GM23338 (cell line): Measurements from ENCODE around the gene KCTD17. TPM values are rescaled to one million over a fixed set of nuclear protein-coding genes. Genes with fewer than 3 reads are reported as not detected.

Source experiments
- ATAC-seq: fragments of 200-7000 bp; cut with Tn5 transposase; 3 replicates; pipeline ENCODE4 v1.9.1; 2020
- DNase-seq: peaks from one replicate; pipeline ENCODE4 v3.0.0-alpha.2; 2015; ENCODE audit warnings: low spot score
- H2AFZ ChIP-seq: fragments of 200-600 bp; sonication (generic); 2 replicates; pipeline ENCODE4 v1.8.0; 2016; ENCODE audit warnings: antibody characterized with exemption, mild to moderate bottlenecking, moderate library complexity
- H3F3A ChIP-seq: fragments of 200-600 bp; sonication (generic); replicated peaks from 2 replicates; pipeline ENCODE4 v1.8.0; 2017; ENCODE audit warnings: antibody characterized with exemption, mixed run types, low read depth
- H3K27ac ChIP-seq: fragments of 200-600 bp; sonication (generic); 2 replicates; pipeline ENCODE4 v1.6.1; 2016; ENCODE audit warnings: low read depth
- H3K27me3 ChIP-seq: fragments of 200-600 bp; sonication (generic); 2 replicates; pipeline ENCODE4 v1.8.0; 2016; ENCODE audit warnings: mild to moderate bottlenecking, mixed run types, moderate library complexity; ENCODE audit not compliant: insufficient read depth
- H3K36me3 ChIP-seq: fragments of 200-600 bp; sonication (generic); 2 replicates; pipeline ENCODE4 v1.8.0; 2016; ENCODE audit warnings: mild to moderate bottlenecking; ENCODE audit not compliant: insufficient read depth
- H3K4me1 ChIP-seq: fragments of 200-600 bp; sonication (generic); 2 replicates; pipeline ENCODE4 v1.8.0; 2016; ENCODE audit warnings: mild to moderate bottlenecking, moderate library complexity; ENCODE audit not compliant: insufficient read depth
- H3K4me2 ChIP-seq: fragments of 200-600 bp; sonication (generic); 2 replicates; pipeline ENCODE4 v1.7.1; 2017; ENCODE audit warnings: mixed run types
- H3K4me3 ChIP-seq: fragments of 200-600 bp; sonication (generic); 2 replicates; pipeline ENCODE4 v1.6.1; 2016; ENCODE audit warnings: mixed run types
- H3K79me2 ChIP-seq: fragments of 200-600 bp; sonication (generic); replicated peaks from 2 replicates; pipeline ENCODE4 v1.8.0; 2017; ENCODE audit warnings: mild to moderate bottlenecking; ENCODE audit not compliant: insufficient read depth
- H3K9me2 ChIP-seq: fragments of 200-600 bp; sonication (generic); 2 replicates; pipeline ENCODE4 v1.8.0; 2017; ENCODE audit not compliant: insufficient read depth
- H4K20me1 ChIP-seq: fragments of 200-600 bp; sonication (generic); replicated peaks from 2 replicates; pipeline ENCODE4 v1.8.0; 2017; ENCODE audit warnings: mild to moderate bottlenecking; ENCODE audit not compliant: insufficient read depth
- H3K27ac Mint-ChIP-seq: 2 replicates; pipeline ENCODE4 v1.8.0; 2020; ENCODE audit warnings: inconsistent platforms, mild to moderate bottlenecking, moderate library complexity, mixed read lengths
- H3K27me3 Mint-ChIP-seq: 3 replicates; pipeline ENCODE4 v1.8.0; 2022; ENCODE audit warnings: low read depth, mild to moderate bottlenecking, moderate library complexity, mixed read lengths, inconsistent platforms; ENCODE audit not compliant: insufficient read depth, poor library complexity
- H3K36me3 Mint-ChIP-seq: 3 replicates; pipeline ENCODE4 v1.8.0; 2021; ENCODE audit warnings: low read depth, mild to moderate bottlenecking, inconsistent platforms, moderate library complexity, mixed read lengths
- H3K4me1 Mint-ChIP-seq: 3 replicates; pipeline ENCODE4 v1.8.0; 2020; ENCODE audit warnings: mild to moderate bottlenecking, inconsistent platforms, mixed read lengths
- H3K4me3 Mint-ChIP-seq: 3 replicates; pipeline ENCODE4 v1.8.0; 2021; ENCODE audit warnings: moderate library complexity, mild to moderate bottlenecking, inconsistent platforms, mixed read lengths
- H3K9me3 Mint-ChIP-seq: 3 replicates; pipeline ENCODE4 v1.8.0; 2020; ENCODE audit warnings: moderate library complexity, mild to moderate bottlenecking, inconsistent platforms, mixed read lengths
- CREB1 ChIP-seq: fragments of 250-450 bp; sonication (Bioruptor Pico); IDR thresholded peaks from 2 replicates; pipeline ENCODE4 v1.5.0; 2020; ENCODE audit warnings: low read depth, mild to moderate bottlenecking, moderate library complexity
- ETS1 ChIP-seq: IDR thresholded peaks from 2 replicates; pipeline ENCODE4 v1.6.1; 2016; ENCODE audit warnings: antibody characterized with exemption
- EZH2 ChIP-seq: fragments of 200-600 bp; sonication (generic); IDR thresholded peaks from one replicate; pipeline ENCODE4 v1.8.0; 2017; ENCODE audit warnings: antibody characterized with exemption, mild to moderate bottlenecking, low read depth; ENCODE audit not compliant: unreplicated experiment
- EZH2phosphoT487 ChIP-seq: fragments of 200-600 bp; sonication (generic); IDR thresholded peaks from one replicate; pipeline ENCODE4 v1.8.1; 2018; ENCODE audit warnings: antibody characterized with exemption; ENCODE audit not compliant: unreplicated experiment
- JUNB ChIP-seq: IDR thresholded peaks from one replicate; pipeline ENCODE4 v1.6.1; 2016; ENCODE audit warnings: antibody characterized with exemption; ENCODE audit not compliant: unreplicated experiment
- NANOG ChIP-seq: IDR thresholded peaks from 2 replicates; pipeline ENCODE4 v1.6.1; 2016; ENCODE audit warnings: antibody characterized with exemption, borderline replicate concordance
- POLR2AphosphoS5 ChIP-seq: IDR thresholded peaks from 2 replicates; pipeline ENCODE4 v1.6.1; 2016; ENCODE audit warnings: antibody characterized with exemption, low read depth
- STAT1 ChIP-seq: IDR thresholded peaks from one replicate; pipeline ENCODE4 v1.6.1; 2016; ENCODE audit warnings: antibody characterized with exemption; ENCODE audit not compliant: unreplicated experiment
- ZNF114 ChIP-seq: fragments of 250-450 bp; sonication (Bioruptor Pico); IDR thresholded peaks from 2 replicates; pipeline ENCODE4 v1.5.0; 2020; ENCODE audit warnings: mild to moderate bottlenecking, moderate library complexity
- ZNF331 ChIP-seq: fragments of 250-450 bp; sonication (Bioruptor Pico); IDR thresholded peaks from 2 replicates; pipeline ENCODE4 v1.5.0; 2020; ENCODE audit warnings: low read depth, mild to moderate bottlenecking, moderate library complexity
- polyA plus RNA-seq: library from polyadenylated mRNA; unstranded; fragments of >200 nt; fragmentation: Nextera tagmentation; extraction: Ambion mirVana; gene quantifications from 2 replicates; pipeline ENCODE4 v1.2.1, GENCODE V29; 2016
- total RNA-seq: library from RNA; depleted of rRNA; stranded (reverse); fragments of >200 nt; shearing (Covaris generic); gene quantifications from 2 replicates; pipeline ENCODE4 v1.2.3, GENCODE V29; 2014
- TF ChIP-seq, protein P1 (sequence below): fragments of 250-450 bp; sonication (Bioruptor Pico); IDR thresholded peaks from 2 replicates; pipeline ENCODE4 v1.5.0; 2020; ENCODE audit warnings: mild to moderate bottlenecking, moderate library complexity
- TF ChIP-seq, protein P2 (sequence below): IDR thresholded peaks from one replicate; pipeline ENCODE4 v1.6.1; 2018; ENCODE audit warnings: antibody characterized with exemption; ENCODE audit not compliant: unreplicated experiment
- TF ChIP-seq, protein P3 (sequence below), 2 experiments: fragments of 200-600 bp in 1 of 2; sonication (generic) in 1 of 2; conservative IDR thresholded peaks; 2 replicates each; pipeline versions ENCODE4 v1.5.1 to v1.6.1; 2016 to 2017; ENCODE audit warnings: antibody characterized with exemption in 2 of 2, low read depth in 2 of 2, mild to moderate bottlenecking in 2 of 2, moderate library complexity in 1 of 2

KCTD17 gene
- total and polyA plus RNA-seq, 2 experiments from 2014 or later: 25.1 to 35.0 TPM

DNA sequence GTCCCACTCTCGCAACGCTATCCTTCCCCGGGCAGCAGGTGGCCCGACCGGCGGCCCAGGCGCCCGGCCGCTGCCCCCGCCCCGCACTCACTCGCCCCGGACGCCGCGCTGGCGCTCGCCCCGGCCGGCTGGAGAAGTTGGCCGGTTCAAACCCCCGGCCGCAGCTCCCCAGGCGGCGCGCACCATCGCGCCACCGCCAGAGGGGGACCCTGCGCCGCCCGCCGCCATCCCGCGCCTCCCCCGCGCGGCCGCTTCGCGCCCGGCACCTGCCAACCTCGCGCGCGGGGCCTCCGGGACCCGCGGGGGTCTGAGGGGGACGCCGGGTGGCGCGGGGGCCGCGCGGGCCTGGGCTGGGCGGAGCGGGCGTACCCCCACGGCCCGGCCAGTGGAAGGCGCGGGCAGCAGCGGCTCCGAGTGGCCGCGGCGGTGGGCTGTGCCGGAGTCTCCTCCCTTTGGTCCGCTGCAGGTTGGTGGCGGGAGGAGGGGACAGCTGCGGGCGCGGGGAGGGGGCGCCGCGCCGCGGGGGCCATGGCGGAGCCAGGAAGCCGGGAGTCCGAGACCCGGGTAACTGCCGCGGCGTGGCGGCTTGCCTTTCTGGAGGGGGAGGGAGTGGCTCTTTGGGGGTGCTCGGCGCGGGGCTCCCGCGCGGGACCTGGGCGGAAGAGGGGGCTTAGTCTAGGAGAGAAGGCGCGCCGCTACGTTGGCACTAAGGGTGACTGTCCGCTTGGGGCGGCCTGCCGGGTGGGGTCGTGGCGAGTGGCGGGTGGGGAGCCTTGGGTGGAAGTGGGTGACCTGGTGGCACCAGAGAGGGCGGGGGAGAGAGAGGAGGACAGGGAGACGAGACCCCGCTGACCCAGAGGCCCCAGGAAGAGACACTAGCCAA is 32.0 kb upstream of the KCTD17 start, which contains the start of the genes MPST and TST:
TSS of gene MPST (plus strand) at position 434 of the 883 bp plus-strand sequence. CDS start at position 529, 95 bp downstream.
TSS of gene TST (minus strand) at position 139 of the 883 bp plus-strand sequence. CDS start 715 bp downstream, outside the sequence.
- H3K4me2 ChIP-seq: peak within 1 kb of the TSS; percentile 88
- peak within 1 kb of the TSS; percentile 92; the same call in 1 of the 2 replicates for H3K27ac Mint-ChIP-seq
- no peaks in the 10 kb centered on the region for H3K36me3 ChIP-seq
- H3F3A ChIP-seq: no peaks in the 10 kb centered on the region
- H3K79me2 ChIP-seq: peaks cover 35% of the 10 kb centered on the region
- no peaks in the 10 kb centered on the region for H3K27me3 ChIP-seq
- H3K4me1 Mint-ChIP-seq: peaks cover 20% of the 10 kb centered on the region; the same call in 2 of the 3 replicates
- ATAC-seq (peak; percentile 63), DNase-seq (peak; percentile 79)
- H3K27me3 Mint-ChIP-seq: peaks cover 10% of the 10 kb centered on the region
- H3K36me3 Mint-ChIP-seq: peaks cover 17% of the 10 kb centered on the region
- H2AFZ ChIP-seq: peak within 1 kb of the TSS; percentile 87
- peak within 1 kb of the TSS; percentile 93 for H3K4me3 Mint-ChIP-seq
- no peaks in the 10 kb centered on the region; the same call in 1 of the 2 replicates for H4K20me1 ChIP-seq
- no peak for TF ChIP-seq EZH2
- TF ChIP-seq ZNF331 (CRISPR knock-in tag): no peak
- TF ChIP-seq, protein P1, sequence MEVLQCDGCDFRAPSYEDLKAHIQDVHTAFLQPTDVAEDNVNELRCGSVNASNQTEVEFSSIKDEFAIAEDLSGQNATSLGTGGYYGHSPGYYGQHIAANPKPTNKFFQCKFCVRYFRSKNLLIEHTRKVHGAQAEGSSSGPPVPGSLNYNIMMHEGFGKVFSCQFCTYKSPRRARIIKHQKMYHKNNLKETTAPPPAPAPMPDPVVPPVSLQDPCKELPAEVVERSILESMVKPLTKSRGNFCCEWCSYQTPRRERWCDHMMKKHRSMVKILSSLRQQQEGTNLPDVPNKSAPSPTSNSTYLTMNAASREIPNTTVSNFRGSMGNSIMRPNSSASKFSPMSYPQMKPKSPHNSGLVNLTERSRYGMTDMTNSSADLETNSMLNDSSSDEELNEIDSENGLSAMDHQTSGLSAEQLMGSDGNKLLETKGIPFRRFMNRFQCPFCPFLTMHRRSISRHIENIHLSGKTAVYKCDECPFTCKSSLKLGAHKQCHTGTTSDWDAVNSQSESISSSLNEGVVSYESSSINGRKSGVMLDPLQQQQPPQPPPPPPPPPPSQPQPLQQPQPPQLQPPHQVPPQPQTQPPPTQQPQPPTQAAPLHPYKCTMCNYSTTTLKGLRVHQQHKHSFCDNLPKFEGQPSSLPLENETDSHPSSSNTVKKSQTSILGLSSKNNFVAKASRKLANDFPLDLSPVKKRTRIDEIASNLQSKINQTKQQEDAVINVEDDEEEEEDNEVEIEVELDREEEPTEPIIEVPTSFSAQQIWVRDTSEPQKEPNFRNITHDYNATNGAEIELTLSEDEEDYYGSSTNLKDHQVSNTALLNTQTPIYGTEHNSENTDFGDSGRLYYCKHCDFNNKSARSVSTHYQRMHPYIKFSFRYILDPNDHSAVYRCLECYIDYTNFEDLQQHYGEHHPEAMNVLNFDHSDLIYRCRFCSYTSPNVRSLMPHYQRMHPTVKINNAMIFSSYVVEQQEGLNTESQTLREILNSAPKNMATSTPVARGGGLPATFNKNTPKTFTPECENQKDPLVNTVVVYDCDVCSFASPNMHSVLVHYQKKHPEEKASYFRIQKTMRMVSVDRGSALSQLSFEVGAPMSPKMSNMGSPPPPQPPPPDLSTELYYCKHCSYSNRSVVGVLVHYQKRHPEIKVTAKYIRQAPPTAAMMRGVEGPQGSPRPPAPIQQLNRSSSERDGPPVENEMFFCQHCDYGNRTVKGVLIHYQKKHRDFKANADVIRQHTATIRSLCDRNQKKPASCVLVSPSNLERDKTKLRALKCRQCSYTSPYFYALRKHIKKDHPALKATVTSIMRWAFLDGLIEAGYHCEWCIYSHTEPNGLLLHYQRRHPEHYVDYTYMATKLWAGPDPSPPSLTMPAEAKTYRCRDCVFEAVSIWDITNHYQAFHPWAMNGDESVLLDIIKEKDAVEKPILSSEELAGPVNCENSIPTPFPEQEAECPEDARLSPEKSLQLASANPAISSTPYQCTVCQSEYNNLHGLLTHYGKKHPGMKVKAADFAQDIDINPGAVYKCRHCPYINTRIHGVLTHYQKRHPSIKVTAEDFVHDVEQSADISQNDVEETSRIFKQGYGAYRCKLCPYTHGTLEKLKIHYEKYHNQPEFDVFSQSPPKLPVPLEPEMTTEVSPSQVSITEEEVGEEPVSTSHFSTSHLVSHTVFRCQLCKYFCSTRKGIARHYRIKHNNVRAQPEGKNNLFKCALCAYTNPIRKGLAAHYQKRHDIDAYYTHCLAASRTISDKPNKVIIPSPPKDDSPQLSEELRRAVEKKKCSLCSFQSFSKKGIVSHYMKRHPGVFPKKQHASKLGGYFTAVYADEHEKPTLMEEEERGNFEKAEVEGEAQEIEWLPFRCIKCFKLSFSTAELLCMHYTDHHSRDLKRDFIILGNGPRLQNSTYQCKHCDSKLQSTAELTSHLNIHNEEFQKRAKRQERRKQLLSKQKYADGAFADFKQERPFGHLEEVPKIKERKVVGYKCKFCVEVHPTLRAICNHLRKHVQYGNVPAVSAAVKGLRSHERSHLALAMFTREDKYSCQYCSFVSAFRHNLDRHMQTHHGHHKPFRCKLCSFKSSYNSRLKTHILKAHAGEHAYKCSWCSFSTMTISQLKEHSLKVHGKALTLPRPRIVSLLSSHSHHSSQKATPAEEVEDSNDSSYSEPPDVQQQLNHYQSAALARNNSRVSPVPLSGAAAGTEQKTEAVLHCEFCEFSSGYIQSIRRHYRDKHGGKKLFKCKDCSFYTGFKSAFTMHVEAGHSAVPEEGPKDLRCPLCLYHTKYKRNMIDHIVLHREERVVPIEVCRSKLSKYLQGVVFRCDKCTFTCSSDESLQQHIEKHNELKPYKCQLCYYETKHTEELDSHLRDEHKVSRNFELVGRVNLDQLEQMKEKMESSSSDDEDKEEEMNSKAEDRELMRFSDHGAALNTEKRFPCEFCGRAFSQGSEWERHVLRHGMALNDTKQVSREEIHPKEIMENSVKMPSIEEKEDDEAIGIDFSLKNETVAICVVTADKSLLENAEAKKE (CRISPR knock-in tag): no peak
- TF ChIP-seq EZH2phosphoT487: no peak
- no peak for TF ChIP-seq STAT1
- TF ChIP-seq, protein P2, sequence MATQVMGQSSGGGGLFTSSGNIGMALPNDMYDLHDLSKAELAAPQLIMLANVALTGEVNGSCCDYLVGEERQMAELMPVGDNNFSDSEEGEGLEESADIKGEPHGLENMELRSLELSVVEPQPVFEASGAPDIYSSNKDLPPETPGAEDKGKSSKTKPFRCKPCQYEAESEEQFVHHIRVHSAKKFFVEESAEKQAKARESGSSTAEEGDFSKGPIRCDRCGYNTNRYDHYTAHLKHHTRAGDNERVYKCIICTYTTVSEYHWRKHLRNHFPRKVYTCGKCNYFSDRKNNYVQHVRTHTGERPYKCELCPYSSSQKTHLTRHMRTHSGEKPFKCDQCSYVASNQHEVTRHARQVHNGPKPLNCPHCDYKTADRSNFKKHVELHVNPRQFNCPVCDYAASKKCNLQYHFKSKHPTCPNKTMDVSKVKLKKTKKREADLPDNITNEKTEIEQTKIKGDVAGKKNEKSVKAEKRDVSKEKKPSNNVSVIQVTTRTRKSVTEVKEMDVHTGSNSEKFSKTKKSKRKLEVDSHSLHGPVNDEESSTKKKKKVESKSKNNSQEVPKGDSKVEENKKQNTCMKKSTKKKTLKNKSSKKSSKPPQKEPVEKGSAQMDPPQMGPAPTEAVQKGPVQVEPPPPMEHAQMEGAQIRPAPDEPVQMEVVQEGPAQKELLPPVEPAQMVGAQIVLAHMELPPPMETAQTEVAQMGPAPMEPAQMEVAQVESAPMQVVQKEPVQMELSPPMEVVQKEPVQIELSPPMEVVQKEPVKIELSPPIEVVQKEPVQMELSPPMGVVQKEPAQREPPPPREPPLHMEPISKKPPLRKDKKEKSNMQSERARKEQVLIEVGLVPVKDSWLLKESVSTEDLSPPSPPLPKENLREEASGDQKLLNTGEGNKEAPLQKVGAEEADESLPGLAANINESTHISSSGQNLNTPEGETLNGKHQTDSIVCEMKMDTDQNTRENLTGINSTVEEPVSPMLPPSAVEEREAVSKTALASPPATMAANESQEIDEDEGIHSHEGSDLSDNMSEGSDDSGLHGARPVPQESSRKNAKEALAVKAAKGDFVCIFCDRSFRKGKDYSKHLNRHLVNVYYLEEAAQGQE: no peak
- no peak for TF ChIP-seq JUNB
- no peak for TF ChIP-seq CREB1 (CRISPR knock-in tag)
- TF ChIP-seq NANOG: no peak
- peak; percentile 51 for TF ChIP-seq POLR2AphosphoS5
- TF ChIP-seq, protein P3, sequence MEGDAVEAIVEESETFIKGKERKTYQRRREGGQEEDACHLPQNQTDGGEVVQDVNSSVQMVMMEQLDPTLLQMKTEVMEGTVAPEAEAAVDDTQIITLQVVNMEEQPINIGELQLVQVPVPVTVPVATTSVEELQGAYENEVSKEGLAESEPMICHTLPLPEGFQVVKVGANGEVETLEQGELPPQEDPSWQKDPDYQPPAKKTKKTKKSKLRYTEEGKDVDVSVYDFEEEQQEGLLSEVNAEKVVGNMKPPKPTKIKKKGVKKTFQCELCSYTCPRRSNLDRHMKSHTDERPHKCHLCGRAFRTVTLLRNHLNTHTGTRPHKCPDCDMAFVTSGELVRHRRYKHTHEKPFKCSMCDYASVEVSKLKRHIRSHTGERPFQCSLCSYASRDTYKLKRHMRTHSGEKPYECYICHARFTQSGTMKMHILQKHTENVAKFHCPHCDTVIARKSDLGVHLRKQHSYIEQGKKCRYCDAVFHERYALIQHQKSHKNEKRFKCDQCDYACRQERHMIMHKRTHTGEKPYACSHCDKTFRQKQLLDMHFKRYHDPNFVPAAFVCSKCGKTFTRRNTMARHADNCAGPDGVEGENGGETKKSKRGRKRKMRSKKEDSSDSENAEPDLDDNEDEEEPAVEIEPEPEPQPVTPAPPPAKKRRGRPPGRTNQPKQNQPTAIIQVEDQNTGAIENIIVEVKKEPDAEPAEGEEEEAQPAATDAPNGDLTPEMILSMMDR (conservative IDR thresholded peaks at IDR 0.05; ENCODE audit: low read depth in 2 of 2): peak in 1 of 2 experiments; percentile 12; a peak in 1 of 4 replicates
- TF ChIP-seq ZNF114: no peak
- TF ChIP-seq ETS1: no peak
- H3K4me1 ChIP-seq: peaks cover 16% of the 10 kb centered on the region; the same call in 1 of the 2 replicates
- H3K4me3 ChIP-seq: peak within 1 kb of the TSS; percentile 75
- H3K9me2 ChIP-seq: no peaks in the 10 kb centered on the region
- H3K9me3 Mint-ChIP-seq: no peaks in the 10 kb centered on the region
- H3K27ac ChIP-seq: peak within 1 kb of the TSS; percentile 55; the same call in 1 of the 2 replicates
